Measurements from ENCODE around the gene UNC5CL. TPM values are rescaled to one million over a fixed set of nuclear protein-coding genes. Genes with fewer than 3 reads are reported as not detected.

UNC5CL gene
- total RNA-seq, 1 experiment from 2014 or later: 2.2 TPM

DNA sequence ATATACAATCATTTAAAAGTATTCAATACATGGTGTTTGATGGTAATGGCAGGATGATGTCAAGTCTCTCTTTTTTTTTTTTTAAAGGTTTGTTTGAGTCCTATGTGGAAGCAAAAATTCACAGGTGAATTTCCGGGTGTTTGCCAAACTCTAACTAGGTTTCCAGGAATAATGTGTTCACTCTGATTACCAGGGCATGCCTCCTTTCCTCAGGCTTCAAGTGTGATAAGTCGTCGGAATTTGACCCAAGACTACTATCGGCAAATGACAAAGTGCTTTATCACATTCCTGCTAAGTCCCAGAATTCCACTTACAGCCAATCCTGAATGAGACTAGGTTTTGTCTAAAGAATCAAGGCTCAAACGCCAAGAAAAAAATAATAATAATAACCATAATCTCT, 25.8 kb upstream of the UNC5CL start:
- intact Hi-C loops (cut with micrococcal nuclease): loop anchor here (5.0 kb wide), 1 partner anchor 1718 kb away; no protein-coding TSS in a partner anchor
- Histone ChIP-seq H3K4me3 (replicated peaks in 1 of 2; ENCODE audit: low read depth in 1 of 2, low read length in 2 of 2) (no peak overlapping the region), H3K27ac (ENCODE audit: low read depth, low read length) (no peak overlapping the region), H3K4me1 (ENCODE audit: control insufficient read depth in 1 of 2, insufficient read depth in 2 of 2, low read length in 2 of 2) (peaks cover 0 to 4% of the 10 kb centered on the region in 2 experiments; a peak in 1 of 4 replicates), H3K9me3 (ENCODE audit: control insufficient read depth in 1 of 2, insufficient read depth in 1 of 2, low read depth in 1 of 2, low read length in 2 of 2) (no peaks in the 10 kb centered on the region), H3K9ac (ENCODE audit: low read length) (no peak overlapping the region), H3K79me2 (ENCODE audit: insufficient read depth, low read length) (no peaks in the 10 kb centered on the region), H3K4me2 (ENCODE audit: low read length) (no peak overlapping the region), H4K20me1 (ENCODE audit: insufficient read depth) (no peaks in the 10 kb centered on the region), H2AFZ (ENCODE audit: low read depth, low read length, poor library complexity, severe bottlenecking) (no peak overlapping the region), H3K27me3 (ENCODE audit: insufficient read depth, low read length) (no peaks in the 10 kb centered on the region), H3K36me3 (ENCODE audit: control insufficient read depth in 1 of 2, insufficient read depth in 2 of 2, low read length in 2 of 2) (peaks cover 0 to 10% of the 10 kb centered on the region in 2 experiments; a peak in 2 of 4 replicates), H3K9me2 (ENCODE audit: insufficient read depth) (no peaks in the 10 kb centered on the region)
- ChIA-PET CTCF (no interaction called here), RAD21 (ENCODE audit: low non-redundant PET in 1 of 2, low total read pairs in 2 of 2, uncharacterized antibody in 2 of 2, unreplicated experiment in 2 of 2) (no interaction called here), POLR2A (no interaction called here)
- BruUV-seq (replicated peaks): no TSS peak
- DNase-seq (ENCODE audit: low read depth, low spot score): no peak
- TF ChIP-seq JUND (IDR thresholded peaks at IDR 0.05): no peak
- no peak for TF ChIP-seq ZNF274 (IDR thresholded peaks at IDR 0.05; ENCODE audit: low read depth, low read length)
- TF ChIP-seq, protein P1, sequence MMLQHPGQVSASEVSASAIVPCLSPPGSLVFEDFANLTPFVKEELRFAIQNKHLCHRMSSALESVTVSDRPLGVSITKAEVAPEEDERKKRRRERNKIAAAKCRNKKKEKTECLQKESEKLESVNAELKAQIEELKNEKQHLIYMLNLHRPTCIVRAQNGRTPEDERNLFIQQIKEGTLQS (IDR thresholded peaks at IDR 0.05): no peak
- TF ChIP-seq FOSL1 (IDR thresholded peaks at IDR 0.05; ENCODE audit: low read depth): no peak
- no peak for TF ChIP-seq YY1 (IDR thresholded peaks at IDR 0.05; ENCODE audit: extremely low read depth, insufficient replicate concordance, low read depth, low read length)
- TF ChIP-seq, protein P2, sequence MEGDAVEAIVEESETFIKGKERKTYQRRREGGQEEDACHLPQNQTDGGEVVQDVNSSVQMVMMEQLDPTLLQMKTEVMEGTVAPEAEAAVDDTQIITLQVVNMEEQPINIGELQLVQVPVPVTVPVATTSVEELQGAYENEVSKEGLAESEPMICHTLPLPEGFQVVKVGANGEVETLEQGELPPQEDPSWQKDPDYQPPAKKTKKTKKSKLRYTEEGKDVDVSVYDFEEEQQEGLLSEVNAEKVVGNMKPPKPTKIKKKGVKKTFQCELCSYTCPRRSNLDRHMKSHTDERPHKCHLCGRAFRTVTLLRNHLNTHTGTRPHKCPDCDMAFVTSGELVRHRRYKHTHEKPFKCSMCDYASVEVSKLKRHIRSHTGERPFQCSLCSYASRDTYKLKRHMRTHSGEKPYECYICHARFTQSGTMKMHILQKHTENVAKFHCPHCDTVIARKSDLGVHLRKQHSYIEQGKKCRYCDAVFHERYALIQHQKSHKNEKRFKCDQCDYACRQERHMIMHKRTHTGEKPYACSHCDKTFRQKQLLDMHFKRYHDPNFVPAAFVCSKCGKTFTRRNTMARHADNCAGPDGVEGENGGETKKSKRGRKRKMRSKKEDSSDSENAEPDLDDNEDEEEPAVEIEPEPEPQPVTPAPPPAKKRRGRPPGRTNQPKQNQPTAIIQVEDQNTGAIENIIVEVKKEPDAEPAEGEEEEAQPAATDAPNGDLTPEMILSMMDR (IDR thresholded peaks at IDR 0.05 in 2 of 3, conservative IDR thresholded peaks at IDR 0.05 in 1 of 3; ENCODE audit: borderline replicate concordance in 1 of 3, insufficient read depth in 1 of 3, low read depth in 2 of 3, low read length in 2 of 3): no peak
- no peak for TF ChIP-seq SP1 (IDR thresholded peaks at IDR 0.05; ENCODE audit: low read depth)
- TF ChIP-seq POLR2A (IDR thresholded peaks at IDR 0.05; ENCODE audit: borderline replicate concordance, extremely low read depth, insufficient read depth, insufficient read length): no peak
- TF ChIP-seq POLR2AphosphoS5 (IDR thresholded peaks at IDR 0.05; ENCODE audit: low read depth, low read length): no peak
- no peak for TF ChIP-seq ZFX (IDR thresholded peaks at IDR 0.05)
- TF ChIP-seq ELF1 (IDR thresholded peaks at IDR 0.05; ENCODE audit: borderline replicate concordance, low read depth): no peak
- no peak for TF ChIP-seq SIN3A (IDR thresholded peaks at IDR 0.05; ENCODE audit: low read depth)
- TF ChIP-seq EZH2phosphoT487 (IDR thresholded peaks at IDR 0.05; ENCODE audit: borderline replicate concordance): no peak
- TF ChIP-seq, protein P3, sequence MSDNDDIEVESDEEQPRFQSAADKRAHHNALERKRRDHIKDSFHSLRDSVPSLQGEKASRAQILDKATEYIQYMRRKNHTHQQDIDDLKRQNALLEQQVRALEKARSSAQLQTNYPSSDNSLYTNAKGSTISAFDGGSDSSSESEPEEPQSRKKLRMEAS (IDR thresholded peaks at IDR 0.05): no peak
- TF ChIP-seq TCF7L2 (IDR thresholded peaks at IDR 0.05; ENCODE audit: borderline replicate concordance, extremely low read depth, insufficient read depth, insufficient read length): no peak
- no peak for TF ChIP-seq ZBTB33 (IDR thresholded peaks at IDR 0.05; ENCODE audit: extremely low read depth, insufficient replicate concordance, low read length)
- no peak for TF ChIP-seq CEBPB (IDR thresholded peaks at IDR 0.05; ENCODE audit: low read depth)
- TF ChIP-seq REST (IDR thresholded peaks at IDR 0.05; ENCODE audit: low read depth): no peak
- no peak for TF ChIP-seq EZH2 (IDR thresholded peaks at IDR 0.05)
- TF ChIP-seq EGR1 (IDR thresholded peaks at IDR 0.05; ENCODE audit: low read depth): no peak
- no peak for ATAC-seq
